IPS-18c (cell line): Measurements from ENCODE around the gene VIPR2.
A peak's percentile ranks its signal among the peaks of the same experiment; 100 is the strongest.

Source experiments
- H3K4me3 ChIP-seq: 2 replicates; pipeline ENCODE4 v1.7.0; 2013; ENCODE audit warnings: low read depth, mild to moderate bottlenecking, low read length, moderate library complexity; ENCODE audit not compliant: insufficient read depth
- H3K9me3 ChIP-seq: one replicate; pipeline ENCODE4 v1.6.1; 2013; ENCODE audit warnings: mild to moderate bottlenecking, low read length, moderate library complexity; ENCODE audit not compliant: control insufficient read depth, insufficient read depth

The VIPR2 gene

GRCh38 chr7:159160450-159160849 is 15.8 kb upstream of the VIPR2 start:
- H3K9me3 ChIP-seq, result no peaks in the 10 kb centered on the region
- no peak overlapping the region for H3K4me3 ChIP-seq

GRCh38 chr7:159159731-159160130 is 15.1 kb upstream of the VIPR2 start:
- Histone ChIP-seq H3K4me3 (no peak overlapping the region), H3K9me3 (no peaks in the 10 kb centered on the region)

- no peaks in the 10 kb centered on the region for H3K9me3 ChIP-seq
- H3K4me3 ChIP-seq, result no peak overlapping the region
These were observed 14.3 kb upstream of the VIPR2 start for GRCh38 chr7:159158888-159159405.

GRCh38 chr7:159158125-159158887 is 13.6 kb upstream of the VIPR2 start:
- Histone ChIP-seq H3K9me3 (no peaks in the 10 kb centered on the region), H3K4me3 (no peak overlapping the region)

GRCh38 chr7:159157714-159158113 is 13.0 kb upstream of the VIPR2 start:
- no peak overlapping the region for H3K4me3 ChIP-seq
- H3K9me3 ChIP-seq, result no peaks in the 10 kb centered on the region

- Histone ChIP-seq H3K9me3 (no peaks in the 10 kb centered on the region), H3K4me3 (no peak overlapping the region)
These were observed 12.0 kb upstream of the VIPR2 start for GRCh38 chr7:159156436-159157245.

- H3K9me3 ChIP-seq, result no peaks in the 10 kb centered on the region
- no peak overlapping the region for H3K4me3 ChIP-seq
These were observed 10.7 kb upstream of the VIPR2 start for GRCh38 chr7:159155410-159155809.

GRCh38 chr7:159154243-159154642 is 9.6 kb upstream of the VIPR2 start:
- no peak overlapping the region for H3K4me3 ChIP-seq
- no peaks in the 10 kb centered on the region for H3K9me3 ChIP-seq

- H3K9me3 ChIP-seq, result no peaks in the 10 kb centered on the region
- H3K4me3 ChIP-seq, result no peak overlapping the region
These were observed 8.8 kb upstream of the VIPR2 start for GRCh38 chr7:159153511-159153910.

GRCh38 chr7:159152816-159153215 is 8.1 kb upstream of the VIPR2 start:
- Histone ChIP-seq H3K9me3 (no peaks in the 10 kb centered on the region), H3K4me3 (no peak overlapping the region)

GRCh38 chr7:159151231-159151630 is 6.6 kb upstream of the VIPR2 start:
- no peaks in the 10 kb centered on the region for H3K9me3 ChIP-seq
- no peak overlapping the region for H3K4me3 ChIP-seq

- Histone ChIP-seq H3K4me3 (no peak overlapping the region), H3K9me3 (no peaks in the 10 kb centered on the region)
These were observed 4.8 kb upstream of the VIPR2 start for GRCh38 chr7:159149488-159149887.

GRCh38 chr7:159148430-159149395 is 4.0 kb upstream of the VIPR2 start:
- H3K9me3 ChIP-seq, result no peaks in the 10 kb centered on the region
- H3K4me3 ChIP-seq, result no peak overlapping the region

- Histone ChIP-seq H3K4me3 (no peak overlapping the region), H3K9me3 (no peaks in the 10 kb centered on the region)
These were observed 3.0 kb upstream of the VIPR2 start for GRCh38 chr7:159147687-159148086.

GRCh38 chr7:159147246-159147645 is 2.6 kb upstream of the VIPR2 start:
- no peak overlapping the region for H3K4me3 ChIP-seq
- no peaks in the 10 kb centered on the region for H3K9me3 ChIP-seq

GRCh38 chr7:159146084-159146858 is 1.6 kb upstream of the VIPR2 start:
- no peaks in the 10 kb centered on the region for H3K9me3 ChIP-seq
- no peak overlapping the region for H3K4me3 ChIP-seq

- H3K4me3 ChIP-seq, result peak overlapping the region; percentile 49
- no peaks in the 10 kb centered on the region for H3K9me3 ChIP-seq
These were observed 806 bp upstream of the VIPR2 start for GRCh38 chr7:159145490-159145855.
